HepG2 (cell line): ENCODE results near the gene RPS6KL1. TPM values are rescaled to one million over a fixed set of nuclear protein-coding genes. Genes with fewer than 3 reads are reported as not detected.

Experiments
- ATAC-seq: fragments of 200-7000 bp; cut with Tn5 transposase; 3 replicates; pipeline ENCODE4 v1.9.1; 2020; ENCODE audit warnings: mild to moderate bottlenecking, moderate library complexity
- BruUV-seq: library from RNA; stranded (reverse); fragments of 400-500 nt; replicated peaks from 2 replicates; lab custom pipeline; 2021; lab: Mats Ljungman, UMichigan
- CTCF ChIA-PET: fragments of 300-600 bp; formaldehyde crosslinking; extraction: SDS; loops from one replicate; lab custom pipeline; 2021; ENCODE audit warnings: low total read pairs, inconsistent platforms, low intra/inter-chr PET ratio; lab: Yijun Ruan, JAX
- POLR2A ChIA-PET: fragments of 350-600 bp; sonication (Branson Sonifier 250); formaldehyde crosslinking; loops from one replicate; lab custom pipeline; 2020; ENCODE audit warnings: antibody characterized with exemption, inconsistent platforms; lab: Yijun Ruan, JAX
- DNase-seq: peaks from one replicate; pipeline ENCODE4 v3.0.0-alpha.2; 2015; ENCODE audit warnings: low spot score
- FAIRE-seq: peaks from 3 replicates; lab custom pipeline; 2011; peaks lifted over from hg19 to GRCh38; lab: Jason Lieb, UNC
- H2AFZ ChIP-seq: one replicate; pipeline ENCODE4 v1.6.1; 2011; ENCODE audit warnings: low read length, inconsistent platforms
- H3K27ac ChIP-seq: fragments of 300-600 bp; 3 replicates; pipeline ENCODE4 v1.8.0; 2011; ENCODE audit warnings: mixed run types, mild to moderate bottlenecking, mixed read lengths, low read length, inconsistent platforms; ENCODE audit not compliant: insufficient read depth; ENCODE audit errors: extremely low read length
- H3K27me3 ChIP-seq, 2 experiments: fragments of 200-600 bp in 1 of 2; 2 replicates in 1 of 2; 3 replicates in 1 of 2; pipeline versions ENCODE4 v1.6.0 to v1.8.0; 2011; ENCODE audit warnings: low read length in 2 of 2, mild to moderate bottlenecking in 2 of 2, moderate library complexity in 2 of 2, inconsistent platforms in 1 of 2; ENCODE audit not compliant: insufficient read depth in 2 of 2, control insufficient read depth in 1 of 2
- H3K36me3 ChIP-seq, 2 experiments: fragments of 200-600 bp in 1 of 2; replicated peaks in 1 of 2; 2 replicates in 1 of 2; 3 replicates in 1 of 2; pipeline versions ENCODE4 v1.5.1 to v1.8.0; 2011; ENCODE audit warnings: low read length in 2 of 2, inconsistent platforms in 1 of 2; ENCODE audit not compliant: insufficient read depth in 2 of 2, control insufficient read depth in 1 of 2
- H3K4me1 ChIP-seq: 2 replicates; pipeline ENCODE4 v1.5.1; 2012; ENCODE audit warnings: low read length, inconsistent platforms; ENCODE audit not compliant: insufficient read depth
- H3K4me2 ChIP-seq: 2 replicates; pipeline ENCODE4 v1.6.0; 2011; ENCODE audit warnings: low read depth, low read length, inconsistent platforms
- H3K4me3 ChIP-seq, 3 experiments: fragments of 200-600 bp in 1 of 3; sonication (generic), shearing (Covaris generic) in 1 of 3; replicated peaks in 1 of 3; 2 replicates each; pipeline ENCODE4 v1.5.1; 2011 to 2016; ENCODE audit warnings: low read length in 3 of 3, inconsistent platforms in 2 of 3, low read depth in 2 of 3, mild to moderate bottlenecking in 2 of 3, control low read depth in 1 of 3, mixed read lengths in 1 of 3; ENCODE audit not compliant: insufficient read depth in 1 of 3
- H3K79me2 ChIP-seq: one replicate; pipeline ENCODE4 v1.6.1; 2011; ENCODE audit warnings: low read length, inconsistent platforms; ENCODE audit not compliant: insufficient read depth
- H3K9ac ChIP-seq: 2 replicates; pipeline ENCODE4 v1.6.0; 2011; ENCODE audit warnings: mild to moderate bottlenecking, low read depth, low read length, inconsistent platforms; ENCODE audit not compliant: insufficient read depth
- H3K9me3 ChIP-seq: 2 replicates; pipeline ENCODE4 v1.5.1; 2012; ENCODE audit warnings: mild to moderate bottlenecking, low read length
- H4K20me1 ChIP-seq: 2 replicates; pipeline ENCODE4 v1.6.0; 2011; ENCODE audit warnings: inconsistent platforms, mild to moderate bottlenecking, low read length, moderate library complexity; ENCODE audit not compliant: insufficient read depth
- ATM ChIP-seq: fragments of 450-650 bp; IDR thresholded peaks from 2 replicates; pipeline ENCODE4 v1.7.1; 2017; ENCODE audit warnings: mild to moderate bottlenecking, borderline replicate concordance
- GPBP1L1 ChIP-seq: sonication (generic); formaldehyde crosslinking; IDR thresholded peaks from 2 replicates; pipeline ENCODE4 v1.5.0; 2020; ENCODE audit warnings: mild to moderate bottlenecking, missing genetic modification reagents
- STAT6 ChIP-seq: sonication (generic); formaldehyde crosslinking; IDR thresholded peaks from 2 replicates; pipeline ENCODE4 v1.4.0; 2020; ENCODE audit warnings: missing genetic modification reagents, mild to moderate bottlenecking, borderline replicate concordance
- ZNF44 ChIP-seq: sonication (generic); formaldehyde crosslinking; IDR thresholded peaks from 2 replicates; pipeline ENCODE4 v1.5.1; 2020; ENCODE audit warnings: mild to moderate bottlenecking, missing genetic modification reagents
- WGBS: methylation state at CpG from one replicate; pipeline ENCODE4 v1.1.6; 2017; ENCODE audit warnings: low lambda C conversion rate; 5-methylcytosine and 5-hydroxymethylcytosine counted together
- in situ Hi-C: cut with HindIII; loops from 2 replicates; pipeline ENCODE4 v1.10.0; 2017; ENCODE audit warnings: low pct_unique_long_range_greater_than_20kb; ENCODE audit not compliant: extremely low pct_ligation_motif_present
- intact Hi-C: fragments of 100-400 bp; cut with micrococcal nuclease; formaldehyde crosslinking; loops from one replicate; pipeline ENCODE4 v1.10.0; 2022; ENCODE audit not compliant: unreplicated experiment
- polyA plus RNA-seq, 8 experiments: library from polyadenylated mRNA; depleted of rRNA in 3 of 8; stranded (reverse) in 7 of 8; unstranded in 1 of 8; fragments of >200 nt; fragmentation: Illumina TruSeq in 4 of 8; extraction: Trizol in 4 of 8; gene quantifications; 2 replicates each; pipeline versions ENCODE4 v1.2.1 to v1.2.3, GENCODE V29; 2011 to 2016; ENCODE audit warnings: low read depth in 4 of 8, missing spikeins in 1 of 8, mixed read lengths in 1 of 8; ENCODE audit not compliant: insufficient read depth in 1 of 8
- total RNA-seq, 5 experiments: library from RNA; depleted of rRNA; stranded (reverse); fragments of >200 nt; fragmentation: Illumina TruSeq; extraction: Trizol; gene quantifications; 2 replicates each; pipeline ENCODE4 v1.2.3, GENCODE V29; 2016; ENCODE audit warnings: low read depth in 1 of 5

Gene RPS6KL1
- total and polyA plus RNA-seq, 2 of the 13 experiments (the other 11 are each of a cell fraction or from before 2014, with no cell fraction given): 6.5 to 11.5 TPM

DNA sequence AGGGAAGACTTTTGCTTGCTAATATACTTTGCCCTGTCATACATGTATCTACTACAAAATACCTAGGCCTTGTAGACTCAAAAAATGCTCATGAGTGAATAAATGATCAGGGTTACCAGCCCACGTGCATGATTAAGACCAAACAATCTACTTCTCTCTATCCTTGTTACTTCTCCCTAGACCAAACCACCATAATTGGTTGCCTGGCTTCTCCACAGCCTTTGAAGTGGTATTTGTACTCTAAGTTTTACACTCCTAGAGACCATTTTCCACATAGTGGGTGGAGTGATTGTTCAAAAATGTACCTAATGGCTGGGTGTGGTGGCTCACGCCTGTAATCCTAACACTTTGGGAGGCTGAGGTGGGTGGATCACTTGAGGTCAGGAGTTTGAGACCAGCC lies 14.1 kb upstream of the RPS6KL1 start:
- ATAC-seq (no peak), DNase-seq (no peak), FAIRE-seq (no peak)
- 33% methylated on average over 2 of the region's 2 CpGs for WGBS
- peaks cover 42% of the 10 kb centered on the region for H3K4me1 ChIP-seq
- intact Hi-C loops: no loop called here
- ChIA-PET CTCF (no interaction called here), POLR2A (interaction anchor here (2.4 kb wide), 1 partner anchor 14 kb away, joined by 9 read pairs; the partner anchor contains the start of gene RPS6KL1)
- TF ChIP-seq STAT6 (no peak), GPBP1L1 (CRISPR knock-in tag) (no peak), ATM (no peak), ZNF44 (CRISPR knock-in tag) (no peak)
- no peak overlapping the region for H3K27ac ChIP-seq
- H3K36me3 ChIP-seq: peaks cover 3 to 8% of the 10 kb centered on the region in 2 experiments; a peak in 2 of 5 replicates
- no peak overlapping the region for H2AFZ ChIP-seq
- no peaks in the 10 kb centered on the region for H3K9me3 ChIP-seq
- H3K9ac ChIP-seq: no peak overlapping the region
- no peaks in the 10 kb centered on the region for H3K79me2 ChIP-seq
- in situ Hi-C loops: no loop called here
- no peak overlapping the region for H3K4me3 ChIP-seq
- H3K27me3 ChIP-seq: no peaks in the 10 kb centered on the region; a peak in 1 of 5 replicates
- no peak overlapping the region for H3K4me2 ChIP-seq
- no peaks in the 10 kb centered on the region for H4K20me1 ChIP-seq
- BruUV-seq: no TSS peak
